IPS-NIHi11 (cell line): ENCODE measurements around the gene TMEFF1.

ENCODE experiments used
- DNase-seq: peaks from one replicate; pipeline ENCODE4 v3.0.0; 2012; ENCODE audit warnings: mixed read lengths, low spot score

Gene TMEFF1

GRCh38 chr9:100447041-100447440, 25.9 kb upstream of the TMEFF1 start:
- DNase-seq, result no peak

GRCh38 chr9:100448266-100448665, 24.7 kb upstream of the TMEFF1 start:
- no peak for DNase-seq

DNA sequence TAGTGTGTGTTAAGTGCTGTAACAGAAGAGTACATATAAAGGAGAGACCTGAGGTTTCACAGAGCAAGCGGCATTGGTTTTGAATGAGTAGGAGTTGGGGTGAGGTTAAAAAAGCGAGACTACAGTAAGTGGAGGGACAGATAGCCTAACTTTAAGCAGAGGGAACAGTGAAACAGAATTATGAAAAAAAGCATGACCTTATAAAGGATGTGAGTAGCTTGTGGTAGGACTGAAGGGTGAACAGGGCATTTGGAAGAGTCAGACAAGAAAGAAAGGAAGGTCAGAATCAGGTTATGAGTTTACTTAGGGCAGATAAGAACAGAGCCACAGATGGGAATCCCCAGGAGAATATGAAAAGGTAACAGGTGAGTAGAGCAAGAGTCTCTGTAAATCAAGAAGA, 23.5 kb upstream of the TMEFF1 start:
- no peak for DNase-seq

GRCh38 chr9:100452894-100453293, 20.1 kb upstream of the TMEFF1 start:
- no peak for DNase-seq

DNA sequence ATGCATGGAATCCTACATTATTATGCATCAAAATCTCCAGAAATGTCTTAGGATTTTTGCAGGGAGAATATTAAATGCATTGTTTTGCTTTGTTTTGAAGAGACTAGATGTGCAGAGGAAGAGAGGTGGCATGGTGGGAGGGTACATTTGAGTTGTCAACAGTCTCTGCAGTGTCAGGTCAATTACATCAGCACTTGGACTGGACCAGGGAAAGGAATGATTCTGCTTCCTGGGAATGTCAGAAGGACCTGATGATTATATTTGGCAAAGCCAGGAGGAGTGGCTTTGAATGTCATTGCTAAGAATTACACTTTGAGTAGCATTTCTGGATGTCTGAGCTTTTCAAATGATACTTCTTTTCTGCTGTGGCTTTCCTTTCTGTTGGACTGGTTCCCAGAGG, 17.5 kb upstream of the TMEFF1 start:
- no peak for DNase-seq

DNA sequence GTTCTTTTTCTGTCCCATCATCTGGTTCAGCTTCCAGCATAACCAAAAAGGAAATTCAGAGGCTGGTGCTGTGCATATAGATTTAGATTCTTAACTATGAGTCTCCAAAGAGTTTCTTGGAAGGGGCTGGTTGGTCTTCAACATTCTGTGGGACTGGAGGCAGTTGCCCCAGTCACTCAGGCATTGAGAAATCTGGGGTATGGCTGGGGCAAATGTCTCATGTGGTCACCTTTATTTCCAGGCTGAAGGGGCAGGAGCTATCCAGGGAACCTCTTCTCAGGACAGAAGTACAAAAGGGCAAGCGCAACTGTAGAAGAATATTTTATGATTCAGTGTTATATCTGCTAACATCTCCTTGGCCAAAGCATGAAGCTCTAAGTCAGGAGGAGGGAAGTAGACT, 15.4 kb upstream of the TMEFF1 start:
- no peak for DNase-seq

- DNase-seq, result no peak
These were observed 13.0 kb upstream of the TMEFF1 start for GRCh38 chr9:100459963-100460362.

DNA sequence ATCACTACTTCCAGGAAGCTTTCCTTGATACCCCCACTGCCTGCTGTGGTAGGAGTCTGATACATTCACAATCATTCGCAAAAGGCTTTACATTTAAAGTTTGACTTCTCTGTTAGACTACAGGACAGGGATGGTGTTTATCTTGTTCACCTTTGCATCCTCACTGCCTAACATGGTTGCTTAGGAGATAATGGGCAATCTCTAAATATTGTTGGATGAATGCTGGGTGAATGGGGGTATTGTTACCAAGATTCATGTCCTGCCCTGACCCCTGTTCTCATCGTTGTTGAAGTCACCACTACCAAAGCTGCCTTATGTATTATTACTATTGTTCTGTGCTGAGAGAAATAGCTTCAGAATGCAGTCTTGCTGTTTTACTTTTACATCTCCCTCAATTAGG, 7.7 kb upstream of the TMEFF1 start:
- no peak for DNase-seq

DNA sequence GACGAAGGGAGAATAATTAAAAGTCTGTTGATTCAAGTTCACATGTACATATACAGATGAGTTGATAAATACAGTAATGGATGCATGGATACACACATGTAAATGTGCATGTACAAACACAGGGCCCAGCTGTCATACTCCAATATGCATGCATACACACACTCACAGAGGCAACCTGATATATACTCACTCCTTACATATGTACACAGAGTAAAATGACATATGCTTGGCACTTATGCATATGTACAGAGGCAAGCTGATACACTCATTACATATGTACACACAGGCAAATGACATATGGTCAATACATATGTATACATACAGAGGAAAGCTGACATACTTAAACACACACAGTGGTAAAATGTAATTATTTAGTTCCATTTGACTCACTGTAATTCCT, 7.2 kb upstream of the TMEFF1 start:
- no peak for DNase-seq

- DNase-seq, result no peak
These were observed 6.6 kb upstream of the TMEFF1 start for GRCh38 chr9:100466171-100466828.

DNA sequence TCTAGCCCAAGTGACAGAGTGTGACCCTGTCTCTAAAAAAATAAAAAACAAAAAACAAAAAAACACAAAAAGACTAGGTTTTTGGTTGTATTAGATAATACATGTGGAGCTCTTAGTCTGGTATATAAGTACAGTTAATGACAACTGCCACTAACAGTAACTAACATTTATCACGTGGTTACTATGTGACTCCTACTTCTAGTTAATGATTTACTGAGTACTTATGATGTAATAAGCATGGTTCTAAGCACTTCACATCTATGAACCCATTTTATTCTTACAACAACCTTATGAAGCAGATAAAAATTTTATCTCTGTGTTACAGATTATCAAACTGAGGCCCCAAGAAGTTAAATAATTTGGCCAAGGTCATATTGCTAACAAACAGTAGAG, 6.1 kb upstream of the TMEFF1 start:
- no peak for DNase-seq

- no peak for DNase-seq
These were observed 4.9 kb upstream of the TMEFF1 start for GRCh38 chr9:100468041-100468440.

GRCh38 chr9:100472268-100472667, 681 bp upstream of the TMEFF1 start:
- no peak for DNase-seq

DNA sequence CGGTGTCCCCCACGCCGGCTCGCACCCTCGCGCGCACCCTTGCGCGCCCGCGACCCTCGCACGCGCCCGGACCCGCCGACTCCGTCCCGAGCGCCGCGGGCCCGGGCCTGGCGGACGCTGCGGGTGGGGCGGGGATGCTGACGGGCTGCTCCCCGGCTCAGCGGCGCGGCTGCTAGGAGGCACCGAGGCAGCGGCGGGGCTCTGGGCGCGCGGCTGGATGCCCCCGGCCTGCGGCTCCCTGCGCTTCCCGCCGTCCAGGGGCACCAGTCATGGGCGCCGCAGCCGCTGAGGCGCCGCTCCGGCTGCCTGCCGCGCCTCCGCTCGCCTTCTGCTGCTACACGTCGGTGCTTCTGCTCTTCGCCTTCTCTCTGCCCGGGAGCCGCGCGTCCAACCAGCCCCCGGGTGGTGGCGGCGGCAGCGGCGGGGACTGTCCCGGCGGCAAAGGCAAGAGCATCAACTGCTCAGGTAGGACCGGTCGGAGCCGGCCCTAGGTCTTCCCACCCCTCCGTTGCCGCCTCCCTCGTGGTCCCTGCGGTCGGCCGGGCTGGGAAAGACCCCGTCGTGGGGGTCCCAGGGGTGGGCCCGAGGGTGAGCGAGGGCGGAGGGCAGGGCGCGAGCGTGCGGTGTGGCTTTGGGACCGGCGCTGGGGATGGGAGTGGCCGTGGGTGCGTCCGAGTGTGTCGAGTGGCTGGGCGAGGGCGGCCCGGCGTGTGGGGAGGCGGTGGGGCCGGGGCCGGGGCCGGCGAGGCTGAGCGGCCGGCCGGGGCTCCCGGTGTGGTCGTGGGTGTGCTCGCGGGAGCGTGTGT, 530 bp downstream of the TMEFF1 start:
- peak; percentile 48 for DNase-seq

GRCh38 chr9:100474082-100474923, 1.4 kb downstream of the TMEFF1 start:
- DNase-seq, result peak; percentile 29

DNA sequence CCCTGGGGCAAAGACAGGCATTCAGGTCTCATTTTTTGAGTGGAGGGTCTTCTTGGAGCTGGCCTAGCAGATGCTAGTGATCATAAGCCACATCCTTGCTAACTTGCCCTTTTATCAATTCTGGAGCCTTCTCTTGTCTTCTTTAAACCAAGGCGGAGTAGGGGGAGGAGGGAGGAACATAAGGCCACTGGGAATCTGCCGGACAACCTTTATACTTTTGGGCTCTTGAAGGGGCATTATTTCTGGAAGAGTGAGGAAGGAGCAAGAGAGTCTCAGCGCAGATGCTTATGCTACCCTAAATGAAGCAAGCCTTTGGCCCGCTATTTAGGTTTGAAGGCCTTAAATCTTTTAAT, 2.0 kb downstream of the TMEFF1 start:
- DNase-seq, result no peak

DNA sequence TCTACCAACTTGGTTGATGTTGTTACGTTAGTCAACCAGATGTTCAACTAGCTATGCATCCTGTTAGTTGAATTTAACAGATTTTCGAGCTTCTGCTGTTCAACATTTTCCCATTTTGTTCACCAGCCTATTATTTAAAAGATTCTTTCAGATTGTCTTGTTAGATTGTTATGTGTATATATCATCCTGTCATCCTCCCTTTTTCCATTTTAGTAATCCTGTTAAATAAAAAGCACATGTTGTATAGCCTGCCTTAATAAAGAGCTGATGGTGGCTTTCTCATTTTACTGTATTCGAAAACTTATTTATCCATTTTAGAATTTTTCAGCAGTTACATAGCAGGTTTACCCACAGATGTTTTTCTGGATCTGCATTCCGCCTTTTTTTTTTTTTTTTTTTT, 4.3 kb downstream of the TMEFF1 start:
- no peak for DNase-seq

GRCh38 chr9:100478192-100478591, 5.2 kb downstream of the TMEFF1 start:
- DNase-seq, result no peak

DNA sequence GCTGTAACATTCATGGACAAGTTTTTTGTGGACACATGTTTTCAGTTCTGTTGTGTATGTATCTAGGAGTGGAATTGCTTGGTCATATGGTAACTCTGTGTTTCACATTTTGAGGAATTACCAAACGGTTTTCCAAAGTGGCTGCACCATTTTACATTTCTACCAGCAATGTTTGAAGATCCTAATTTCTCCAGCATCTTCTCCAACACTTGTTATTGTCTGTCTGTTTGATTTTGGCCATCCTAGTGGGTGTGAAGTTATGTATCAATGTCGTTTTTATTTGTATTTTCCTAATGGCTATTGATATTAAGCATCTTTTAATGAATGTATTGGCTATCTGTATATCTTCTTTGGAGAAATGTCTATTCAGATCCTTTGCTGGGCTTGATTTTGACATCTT, 6.9 kb downstream of the TMEFF1 start:
- no peak for DNase-seq

DNA sequence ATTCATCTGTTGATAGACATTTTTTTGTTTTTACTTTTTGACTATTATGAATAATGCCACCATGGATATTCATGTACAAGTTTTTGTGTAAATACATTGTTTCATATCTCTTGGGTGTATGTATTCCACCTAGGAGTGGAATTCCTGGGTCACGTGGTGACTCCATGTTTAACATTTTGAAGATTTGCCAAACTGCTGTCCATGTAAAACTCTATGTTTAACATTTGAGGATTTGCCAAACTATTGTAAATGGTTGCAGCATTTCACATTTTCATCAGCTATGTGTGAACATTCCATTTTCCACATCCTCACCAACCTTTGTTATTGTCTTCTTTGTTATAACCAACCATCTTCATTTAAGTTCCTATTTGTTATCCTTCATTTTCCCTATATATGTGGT, 12.2 kb downstream of the TMEFF1 start:
- DNase-seq, result no peak

DNA sequence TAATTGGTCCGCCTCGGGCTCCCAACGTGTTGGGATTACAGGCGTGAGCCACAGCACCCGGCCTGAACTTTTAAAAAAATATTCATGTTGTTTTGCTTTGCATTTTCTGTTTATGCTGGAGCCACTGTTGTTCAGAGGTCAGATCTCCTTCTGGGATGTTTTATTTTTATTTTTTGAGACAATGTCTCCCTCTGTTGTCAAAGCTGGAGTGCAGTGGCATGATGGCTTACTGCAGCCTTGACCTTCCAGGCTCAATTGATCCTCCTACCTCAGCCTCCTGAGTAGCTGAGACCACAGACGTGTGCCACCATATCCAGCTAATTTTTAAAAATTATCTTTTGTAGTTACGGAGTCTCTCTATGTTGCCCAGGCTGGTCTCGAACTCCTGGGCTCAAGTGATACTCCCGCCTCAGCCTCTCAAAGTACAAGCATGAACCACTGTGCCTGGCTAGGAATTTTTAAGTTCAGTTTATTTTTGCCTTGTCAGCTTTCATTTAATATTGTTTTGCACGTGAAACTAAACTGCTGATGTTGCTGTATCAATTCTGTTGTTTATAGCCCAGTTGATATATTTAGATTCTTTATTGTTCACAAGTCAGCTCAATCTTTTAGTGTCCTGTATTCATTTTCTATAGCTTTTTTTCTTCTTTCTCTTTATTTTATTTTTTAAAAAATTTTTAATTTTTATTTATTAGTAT, 13.7 kb downstream of the TMEFF1 start:
- no peak for DNase-seq

- no peak for DNase-seq
These were observed 15.2 kb downstream of the TMEFF1 start for GRCh38 chr9:100488177-100488576.
